Keratinocyte (primary cell): Measurements from ENCODE around the gene DCAF11. TPM values are rescaled to one million over a fixed set of nuclear protein-coding genes. Genes with fewer than 3 reads are reported as not detected.

Source experiments
- DNase-seq: peaks from one replicate; pipeline ENCODE4 v3.0.0-alpha.2; 2011; ENCODE audit warnings: low read depth, missing footprints, low spot score
- FAIRE-seq: peaks from 2 replicates; lab custom pipeline; 2011; peaks lifted over from hg19 to GRCh38; lab: Jason Lieb, UNC
- H2AFZ ChIP-seq: 2 replicates; pipeline ENCODE4 v1.6.0; 2012; ENCODE audit warnings: low read length, control low read depth, inconsistent platforms; ENCODE audit not compliant: control insufficient read depth
- H3K27ac ChIP-seq: 2 replicates; pipeline ENCODE4 v1.5.1; 2011; ENCODE audit warnings: low read length; ENCODE audit not compliant: control insufficient read depth, insufficient read depth
- H3K27me3 ChIP-seq: 3 replicates; pipeline ENCODE4 v1.6.0; 2011; ENCODE audit warnings: low read length; ENCODE audit not compliant: control insufficient read depth, insufficient read depth; ENCODE audit errors: extremely low read depth
- H3K36me3 ChIP-seq, 2 experiments: 2 replicates in 1 of 2; 3 replicates in 1 of 2; pipeline ENCODE4 v1.5.1; 2011; ENCODE audit warnings: low read length in 2 of 2, mild to moderate bottlenecking in 1 of 2; ENCODE audit not compliant: control insufficient read depth in 2 of 2, insufficient read depth in 2 of 2; ENCODE audit errors: extremely low read depth in 1 of 2
- H3K4me1 ChIP-seq: 3 replicates; pipeline ENCODE4 v1.5.1; 2011; ENCODE audit warnings: low read length; ENCODE audit not compliant: control insufficient read depth, insufficient read depth; ENCODE audit errors: extremely low read depth
- H3K4me2 ChIP-seq: 3 replicates; pipeline ENCODE4 v1.6.0; 2011; ENCODE audit warnings: low read depth, low read length; ENCODE audit not compliant: control insufficient read depth, insufficient read depth; ENCODE audit errors: extremely low read depth
- H3K4me3 ChIP-seq, 3 experiments: fragments of 200-600 bp in 1 of 3; sonication (generic) in 1 of 3; 2 replicates in 2 of 3; 3 replicates in 1 of 3; pipeline ENCODE4 v1.5.1; 2011 to 2016; ENCODE audit warnings: low read length in 3 of 3, mild to moderate bottlenecking in 3 of 3, control low read depth in 2 of 3, inconsistent platforms in 1 of 3, low read depth in 1 of 3, mixed read lengths in 1 of 3, mixed run types in 1 of 3, moderate library complexity in 1 of 3; ENCODE audit not compliant: control insufficient read depth in 2 of 3, insufficient read depth in 2 of 3; ENCODE audit errors: extremely low read depth in 1 of 3
- H3K79me2 ChIP-seq: 2 replicates; pipeline ENCODE4 v1.6.0; 2012; ENCODE audit warnings: low read length; ENCODE audit not compliant: control insufficient read depth, insufficient read depth
- H3K9ac ChIP-seq: 3 replicates; pipeline ENCODE4 v1.6.0; 2011; ENCODE audit warnings: low read length; ENCODE audit not compliant: control insufficient read depth, insufficient read depth; ENCODE audit errors: extremely low read depth
- H3K9me1 ChIP-seq: 3 replicates; pipeline ENCODE4 v1.6.0; 2011; ENCODE audit warnings: low read length; ENCODE audit not compliant: control insufficient read depth, insufficient read depth; ENCODE audit errors: extremely low read depth
- H3K9me3 ChIP-seq: 2 replicates; pipeline ENCODE4 v1.5.1; 2012; ENCODE audit warnings: low read depth, low read length; ENCODE audit not compliant: control insufficient read depth
- H4K20me1 ChIP-seq: 3 replicates; pipeline ENCODE4 v1.6.0; 2011; ENCODE audit warnings: low read length; ENCODE audit not compliant: control insufficient read depth, insufficient read depth; ENCODE audit errors: extremely low read depth
- CTCF ChIP-seq, 3 experiments: IDR thresholded peaks in 1 of 3; conservative IDR thresholded peaks in 1 of 3; optimal IDR thresholded peaks in 1 of 3; 2 replicates in 2 of 3; 3 replicates in 1 of 3; pipeline versions ENCODE3 to v1.5.1; 2011; ENCODE audit warnings: low read length in 3 of 3, mild to moderate bottlenecking in 3 of 3, moderate library complexity in 2 of 3, control low read depth in 1 of 3, inconsistent platforms in 1 of 3; ENCODE audit not compliant: insufficient read depth in 2 of 3; ENCODE audit errors: extremely low read depth in 1 of 3
- EZH2 ChIP-seq: IDR thresholded peaks from one replicate; pipeline ENCODE4 v1.6.1; 2012; ENCODE audit warnings: inconsistent platforms, mild to moderate bottlenecking, low read length, moderate library complexity
- dilution Hi-C: fragments of 300-500 bp; cut with MboI; formaldehyde crosslinking; loops from one replicate; pipeline ENCODE4 v1.7.0; 2020; ENCODE audit warnings: low sequenced_read_pairs; ENCODE audit not compliant: extremely low pct_ligation_motif_present
- polyA plus RNA-seq, 5 experiments: library from polyadenylated mRNA; depleted of rRNA in 3 of 5; stranded (reverse) in 3 of 5; stranded (forward) in 1 of 5; unstranded in 1 of 5; fragments of >200 nt; gene quantifications; 1 replicate in 1 of 5; 2 replicates in 3 of 5; 3 replicates in 1 of 5; pipeline versions ENCODE4 v1.2.1 to v1.2.3, GENCODE V29; 2011 to 2012; ENCODE audit warnings: missing spikeins in 2 of 5, low read depth in 1 of 5, low replicate concordance in 1 of 5

The DCAF11 gene
- polyA plus RNA-seq, 1 donor (not counting 4 experiments of a cell fraction or from before 2014, with no cell fraction given) = 25.9 TPM

GRCh38 chr14:24106672-24107271 is 7.8 kb upstream of the DCAF11 start:
- FAIRE-seq (no peak), DNase-seq (no peak)
- dilution Hi-C loops = no loop called here
- Histone ChIP-seq H4K20me1 (no peaks in the 10 kb centered on the region), H3K79me2 (no peaks in the 10 kb centered on the region), H3K4me3 (no peak overlapping the region), H3K36me3 (peaks cover 5 to 8% of the 10 kb centered on the region in 2 experiments), H3K27me3 (no peaks in the 10 kb centered on the region), H3K9ac (no peak overlapping the region), H3K9me3 (no peaks in the 10 kb centered on the region), H3K4me2 (no peak overlapping the region), H3K4me1 (peaks cover 11% of the 10 kb centered on the region), H3K27ac (no peak overlapping the region), H3K9me1 (no peaks in the 10 kb centered on the region), H2AFZ (no peak overlapping the region)
- TF ChIP-seq EZH2 = no peak
- no peak for TF ChIP-seq CTCF (optimal IDR thresholded peaks at IDR 0.05 in 1 of 3, IDR thresholded peaks at IDR 0.05 in 1 of 3, conservative IDR thresholded peaks at IDR 0.05 in 1 of 3; ENCODE audit: extremely low read depth in 1 of 3, insufficient read depth in 2 of 3, low read length in 3 of 3)

GRCh38 chr14:24108336-24108874 is 6.2 kb upstream of the DCAF11 start:
- Histone ChIP-seq H3K4me3 (no peak overlapping the region), H3K79me2 (no peaks in the 10 kb centered on the region), H2AFZ (peak overlapping the region; percentile 48), H3K9me1 (no peaks in the 10 kb centered on the region), H3K27me3 (no peaks in the 10 kb centered on the region), H3K9ac (no peak overlapping the region), H4K20me1 (no peaks in the 10 kb centered on the region), H3K36me3 (peaks cover 0 to 7% of the 10 kb centered on the region in 2 experiments), H3K4me2 (no peak overlapping the region), H3K9me3 (no peaks in the 10 kb centered on the region), H3K27ac (no peak overlapping the region), H3K4me1 (peaks cover 14% of the 10 kb centered on the region)
- DNase-seq (no peak), FAIRE-seq (no peak)
- TF ChIP-seq CTCF (optimal IDR thresholded peaks at IDR 0.05 in 1 of 3, IDR thresholded peaks at IDR 0.05 in 1 of 3, conservative IDR thresholded peaks at IDR 0.05 in 1 of 3; ENCODE audit: extremely low read depth in 1 of 3, insufficient read depth in 2 of 3, low read length in 3 of 3) = no peak
- no peak for TF ChIP-seq EZH2
- dilution Hi-C loops = no loop called here
